ENCODE data around the gene SLC38A5.

- no peak for TF ChIP-seq CTCF (conservative IDR thresholded peaks at IDR 0.05; ENCODE audit: low read length)
- TF ChIP-seq EZH2phosphoT487 (IDR thresholded peaks at IDR 0.05; ENCODE audit: borderline replicate concordance): no peak
These were observed 13.3 kb downstream of the SLC38A5 start for GRCh38 chrX:48456628-48457331.
